RWPE1 (cell line): ENCODE measurements around the gene AXL.

Experiments
- CTCF ChIA-PET: fragments of 350-600 bp; sonication (Branson Sonifier 250); formaldehyde crosslinking; extraction: SDS; loops from one replicate; lab custom pipeline; 2021; lab: Yijun Ruan, JAX
- POLR2A ChIA-PET: fragments of 400-600 bp; formaldehyde crosslinking; extraction: SDS; loops from one replicate; lab custom pipeline; 2020; ENCODE audit warnings: antibody characterized with exemption; ENCODE audit not compliant: low non-redundant PET; lab: Yijun Ruan, JAX
- DNase-seq: peaks from one replicate; pipeline ENCODE4 v3.0.0; 2012; ENCODE audit warnings: low spot score
- H3K27ac ChIP-seq: fragments of 450-650 bp; 2 replicates; pipeline ENCODE4 v1.5.1; 2017
- CTCF ChIP-seq: fragments of 450-650 bp; conservative IDR thresholded peaks from 2 replicates; pipeline ENCODE4 v1.5.1; 2017; ENCODE audit warnings: low read depth, mild to moderate bottlenecking

The AXL gene

DNA sequence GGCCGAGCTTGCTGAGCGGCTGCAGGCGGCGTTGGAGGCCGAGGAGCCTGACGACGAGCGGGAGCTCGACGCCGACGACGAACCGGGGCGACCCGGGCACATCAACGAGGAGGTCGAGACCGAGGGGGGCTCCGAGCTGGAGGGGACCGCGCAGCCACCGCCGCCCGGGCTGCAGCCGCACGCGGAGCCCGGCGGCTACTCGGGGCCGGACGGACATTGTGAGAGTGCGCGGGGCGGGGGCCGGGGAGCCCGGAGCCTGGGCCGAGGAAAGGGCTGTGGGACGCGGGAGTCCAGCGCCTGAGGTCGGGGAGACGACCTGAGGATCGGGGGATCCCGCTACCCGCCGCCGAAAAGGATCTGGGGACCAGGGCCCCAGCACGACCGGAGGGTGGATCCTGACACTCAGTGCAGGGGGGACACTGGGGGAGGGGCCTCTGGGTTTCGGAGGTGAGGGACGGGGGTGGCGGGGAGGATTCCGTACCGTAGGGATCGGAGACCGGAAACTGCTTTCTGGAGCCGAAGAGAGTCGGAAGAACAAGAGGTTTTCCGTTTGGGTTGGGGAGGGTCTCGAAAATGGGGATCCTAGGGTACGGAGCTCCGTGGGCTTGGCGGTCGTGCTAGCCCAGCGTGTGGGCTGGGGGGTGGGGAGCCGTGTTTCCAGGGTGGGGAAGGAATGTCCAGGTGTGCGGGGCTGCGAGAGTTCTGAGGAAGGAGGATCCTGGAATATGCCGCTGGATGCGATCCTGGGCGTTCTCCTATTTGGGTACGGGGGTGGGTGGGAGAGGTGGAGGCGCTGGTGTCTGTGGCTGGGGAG lies 45.8 kb downstream of the AXL start:
- peak overlapping the region; percentile 98 for H3K27ac ChIP-seq
- TF ChIP-seq CTCF, result no peak
- peak; percentile 52 for DNase-seq
- ChIA-PET CTCF (interaction anchor here (0.7 to 0.9 kb wide), 2 partner anchors 20 to 560 kb away, joined by 3 read pairs; no protein-coding TSS in a partner anchor), POLR2A (interaction anchor here (0.6 kb wide), 1 partner anchor 48 kb away, joined by 3 read pairs; no protein-coding TSS in a partner anchor)

- peak; percentile 41 for DNase-seq
- peak overlapping the region; percentile 98 for H3K27ac ChIP-seq
- TF ChIP-seq CTCF, result no peak
- CTCF ChIA-PET, result no interaction called here
- POLR2A ChIA-PET, result no interaction called here
These were observed 46.6 kb downstream of the AXL start for GRCh38 chr19:41265395-41266153.

DNA sequence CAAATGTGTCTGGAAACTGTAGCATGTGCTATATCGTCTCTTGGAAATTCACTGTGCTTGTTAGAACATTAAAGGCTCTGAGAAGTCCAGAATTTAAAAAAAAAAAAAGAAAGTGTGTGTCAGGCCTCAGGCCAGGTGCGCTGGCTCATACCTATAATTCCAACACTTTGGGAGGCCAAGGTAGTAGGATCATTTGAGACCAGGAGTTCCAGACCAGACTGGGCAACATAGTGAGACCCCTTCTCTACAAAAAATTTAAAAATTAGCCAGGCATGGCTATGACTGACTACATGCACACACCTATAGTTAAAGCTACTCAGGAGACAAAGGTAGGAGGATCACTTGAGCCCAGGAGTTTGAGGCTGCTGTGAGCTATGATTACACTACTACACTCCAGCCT lies 50.0 kb downstream of the AXL start:
- DNase-seq, result no peak
- ChIA-PET CTCF (no interaction called here), POLR2A (no interaction called here)
- no peak overlapping the region for H3K27ac ChIP-seq
- TF ChIP-seq CTCF, result no peak

- H3K27ac ChIP-seq, result no peak overlapping the region
- POLR2A ChIA-PET, result no interaction called here
- CTCF ChIA-PET, result no interaction called here
- no peak for DNase-seq
- no peak for TF ChIP-seq CTCF
These were observed 50.5 kb downstream of the AXL start for GRCh38 chr19:41269571-41269970.

- POLR2A ChIA-PET, result no interaction called here
- no peak for TF ChIP-seq CTCF
- no peak for DNase-seq
- CTCF ChIA-PET, result no interaction called here
- H3K27ac ChIP-seq, result no peak overlapping the region
These were observed 54.1 kb downstream of the AXL start for GRCh38 chr19:41273076-41273475.

DNA sequence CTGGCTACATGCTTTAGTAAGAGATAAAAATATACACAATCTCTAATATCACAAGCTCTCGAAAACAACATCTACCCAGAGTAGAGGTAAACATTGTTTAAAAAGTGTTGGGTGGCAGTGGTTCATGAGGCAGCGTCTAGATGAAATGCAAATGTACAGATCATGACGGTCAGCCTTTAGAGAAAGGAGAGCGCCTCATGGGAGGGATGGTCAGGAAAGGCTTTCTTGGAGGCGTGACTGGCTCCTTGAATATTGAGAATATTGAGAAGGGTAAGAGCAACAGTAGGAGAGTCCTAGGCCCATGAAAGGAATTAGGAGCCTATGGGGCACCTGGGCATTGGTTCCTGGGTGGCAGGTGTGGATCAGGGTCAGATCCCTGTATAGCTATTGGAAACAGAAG lies 55.8 kb downstream of the AXL start:
- ChIA-PET POLR2A (no interaction called here), CTCF (no interaction called here)
- TF ChIP-seq CTCF, result no peak
- no peak overlapping the region for H3K27ac ChIP-seq
- no peak for DNase-seq
